SW 1271 (cell line): ENCODE data around the gene POTEM.
"Not testable (repeated sequence)": the region's sequence is repeated elsewhere in the genome, so short reads cannot be mapped to it uniquely, and the experiment has no call there.

Experiments
- DNase-seq, 2 experiments: peaks; one replicate each; lab custom pipeline; 2025; lab: John Stamatoyannopoulos, UW

The POTEM gene

DNA sequence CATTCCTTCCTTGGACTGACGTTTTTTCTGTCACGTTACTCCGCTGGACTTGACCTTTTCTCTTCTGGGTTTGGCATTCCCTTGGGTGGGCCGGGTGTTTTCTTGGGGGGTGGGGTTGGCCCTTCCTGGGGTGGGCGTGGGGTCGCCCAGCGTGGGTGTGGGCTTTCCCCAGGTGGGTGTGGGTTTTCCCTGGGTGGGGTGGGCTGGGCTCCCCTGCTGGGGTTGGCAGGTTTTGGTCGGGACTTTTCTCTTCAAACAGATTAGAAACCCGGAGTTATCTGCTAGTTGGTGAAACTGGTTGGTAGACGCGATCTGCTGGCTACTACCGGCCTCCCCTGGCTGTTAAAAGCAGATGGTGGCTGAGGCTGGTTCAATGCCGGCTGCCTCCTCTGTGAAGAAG lies at the start of gene POTEM:
Gene POTEM (plus strand): TSS at position 301 of the 400 bp plus-strand sequence. CDS start 52 bp downstream, at position 353.
- DNase-seq: not testable (repeated sequence)

DNA sequence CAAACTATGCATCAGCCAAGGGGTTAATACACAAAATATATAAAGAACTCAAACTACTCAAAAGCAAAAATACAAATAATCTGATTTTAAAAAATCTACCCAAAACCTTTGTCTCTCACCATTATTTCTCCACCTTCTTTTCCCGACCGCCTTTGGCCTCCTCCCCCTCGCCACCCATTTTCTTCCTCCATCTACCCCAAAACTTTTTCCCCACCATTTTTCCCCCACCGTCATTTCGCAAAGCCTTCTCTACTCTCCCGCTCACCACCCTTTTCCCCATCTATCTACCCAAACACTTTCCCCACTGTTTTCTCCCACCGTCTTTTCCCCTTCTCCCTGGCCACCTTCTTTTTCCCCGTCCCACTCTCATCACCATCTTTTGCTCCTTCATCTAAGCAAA lies 48.9 kb upstream of the POTEM start:
- not testable (repeated sequence) for DNase-seq

DNA sequence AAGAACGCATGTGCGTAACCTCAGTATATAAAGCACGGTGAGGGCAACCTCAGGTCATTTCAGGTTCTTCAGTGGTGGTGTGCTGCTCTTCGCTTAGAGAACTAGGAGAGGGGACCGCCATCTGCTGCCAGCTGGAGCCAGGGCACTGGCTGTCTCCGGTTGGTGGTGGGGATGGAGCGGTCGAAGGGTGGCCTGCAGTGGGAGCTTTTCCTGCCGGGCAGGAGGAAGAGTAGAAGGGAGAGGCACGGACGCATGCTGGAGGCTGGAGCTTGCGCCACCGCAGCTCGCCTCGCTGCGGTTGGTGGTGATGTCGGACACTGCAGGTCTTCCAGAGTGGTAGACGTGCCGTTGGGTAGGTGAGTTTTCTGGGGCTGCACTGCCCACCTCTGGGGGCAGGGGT lies 47.2 kb upstream of the POTEM start:
- not testable (repeated sequence) for DNase-seq

DNA sequence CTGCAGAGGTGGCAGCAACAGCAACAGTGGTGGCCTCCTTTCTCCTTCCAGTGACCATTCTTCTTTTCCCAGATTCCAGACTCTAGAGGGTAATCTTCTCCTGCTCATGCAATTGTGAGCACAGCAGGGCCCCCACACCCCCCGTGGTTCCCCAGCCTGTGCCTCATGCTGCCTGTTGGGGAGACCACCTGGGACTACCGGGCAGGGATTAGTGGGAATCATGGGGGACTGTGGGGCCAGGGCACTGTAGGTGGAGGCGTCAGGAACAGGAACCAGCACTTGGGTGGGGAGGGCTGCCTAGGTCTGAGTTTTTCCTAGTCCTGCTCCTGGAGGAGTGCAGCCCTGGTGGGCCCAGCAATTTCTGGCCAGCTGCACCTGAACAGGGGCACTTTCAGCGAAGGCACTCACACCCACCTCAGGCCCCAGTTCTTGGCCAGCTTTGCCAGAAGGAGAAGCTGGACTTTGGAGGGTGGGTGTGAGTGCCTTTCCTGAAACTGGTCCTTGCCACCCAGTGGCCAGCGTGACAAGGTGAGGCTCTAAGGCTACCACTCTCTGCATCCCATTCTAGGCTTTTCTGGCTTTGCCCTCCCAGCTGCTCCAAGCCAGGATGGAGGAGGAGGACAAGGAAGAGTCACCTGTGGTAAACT lies 46.1 kb upstream of the POTEM start:
- DNase-seq: not testable (repeated sequence)

DNA sequence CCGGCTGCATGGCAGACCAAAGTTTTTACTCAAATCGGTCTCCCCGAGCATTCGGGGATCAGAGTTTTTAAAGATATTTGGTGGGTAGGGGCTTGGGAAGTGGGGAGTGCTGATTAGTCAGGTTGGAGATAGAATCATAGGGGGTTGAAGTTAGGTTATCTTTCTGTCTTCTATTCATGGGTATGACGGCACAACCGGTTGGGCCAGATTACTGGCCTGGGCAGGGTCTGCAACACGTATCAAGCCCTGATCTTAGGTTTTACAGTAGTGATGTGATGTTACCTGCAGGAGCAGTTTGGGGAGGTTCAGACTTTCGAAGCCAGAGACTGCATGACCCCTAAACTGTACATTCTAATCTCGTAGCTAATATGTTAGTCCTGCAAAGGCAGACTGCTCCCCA lies 30.4 kb upstream of the POTEM start:
- DNase-seq: not testable (repeated sequence)

DNA sequence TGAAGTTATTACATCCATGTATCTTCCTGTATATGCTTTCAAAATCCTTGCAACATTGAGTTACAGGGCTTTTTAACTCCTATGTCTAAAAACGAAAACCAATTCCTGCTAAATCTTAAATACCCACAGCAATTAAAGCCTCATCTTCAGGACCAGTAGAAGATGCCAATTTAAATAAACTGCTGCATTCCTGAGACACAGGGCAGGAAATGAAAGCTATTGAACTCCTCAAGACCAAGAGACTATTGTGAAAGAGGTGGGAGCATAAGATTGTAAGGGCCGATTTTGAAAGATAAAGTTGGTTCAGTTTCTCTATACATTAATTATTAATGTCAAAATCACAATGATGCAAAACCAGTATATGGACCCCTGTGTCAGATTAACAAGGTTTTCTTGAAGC lies 28.5 kb upstream of the POTEM start:
- DNase-seq: not testable (repeated sequence)

DNA sequence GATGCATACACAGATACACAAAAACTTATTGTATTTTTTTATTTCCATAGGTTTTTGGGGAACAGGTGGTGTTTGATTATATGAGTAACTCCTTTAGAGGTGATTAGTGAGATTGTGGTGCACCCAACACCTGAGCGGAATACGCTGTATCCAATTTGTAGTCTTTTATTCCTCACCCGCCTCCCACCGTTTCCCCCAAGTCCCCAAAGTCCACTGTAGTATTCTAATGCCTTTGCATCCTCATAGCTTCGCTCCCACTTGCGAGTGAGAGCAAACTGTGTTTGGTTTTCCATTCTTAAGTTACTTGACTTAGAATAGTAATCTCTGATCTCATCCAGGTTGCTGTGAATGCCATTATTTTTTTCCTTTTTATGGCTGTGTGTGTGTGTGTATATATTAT lies 17.3 kb upstream of the POTEM start:
- DNase-seq: not testable (repeated sequence)

DNA sequence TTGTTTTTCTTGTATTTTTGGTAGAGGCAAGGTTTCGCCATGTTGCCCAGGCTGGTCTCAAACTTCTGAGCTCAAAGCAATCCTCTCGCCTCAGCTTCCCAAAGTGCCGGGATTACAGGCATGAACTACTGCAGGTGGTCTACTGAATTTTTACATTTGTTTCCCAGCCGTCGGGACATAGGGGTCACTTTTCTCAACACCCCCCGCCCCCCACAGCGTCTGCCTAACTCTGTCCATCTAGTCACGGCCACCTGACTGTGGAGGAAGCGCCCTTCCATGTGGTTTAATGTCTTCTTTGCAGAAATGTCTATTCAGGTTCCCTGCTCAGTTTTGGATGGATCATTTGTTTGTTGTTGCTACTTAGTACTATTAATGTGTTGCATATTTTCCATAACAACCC lies 14.1 kb upstream of the POTEM start:
- DNase-seq: not testable (repeated sequence)

DNA sequence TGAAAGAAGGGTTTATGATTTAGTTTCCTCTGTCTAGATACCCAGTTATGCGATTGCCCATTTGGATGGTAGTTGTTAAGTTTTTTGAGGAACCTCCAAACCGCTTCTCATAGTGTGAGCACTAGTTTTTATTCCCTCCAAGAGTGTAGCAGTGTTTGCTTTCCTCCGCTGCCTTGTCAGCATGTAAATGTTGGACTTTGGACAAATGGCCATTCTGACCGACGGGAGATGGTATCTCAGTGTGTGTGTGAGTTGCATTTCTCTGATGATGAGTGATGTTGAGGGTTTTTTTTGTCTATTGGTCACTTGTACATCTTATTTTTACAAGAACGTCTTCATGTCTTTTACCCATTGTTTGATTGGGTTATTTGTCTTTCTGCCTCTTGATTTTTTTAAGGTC lies 11.4 kb upstream of the POTEM start:
- DNase-seq: not testable (repeated sequence)

DNA sequence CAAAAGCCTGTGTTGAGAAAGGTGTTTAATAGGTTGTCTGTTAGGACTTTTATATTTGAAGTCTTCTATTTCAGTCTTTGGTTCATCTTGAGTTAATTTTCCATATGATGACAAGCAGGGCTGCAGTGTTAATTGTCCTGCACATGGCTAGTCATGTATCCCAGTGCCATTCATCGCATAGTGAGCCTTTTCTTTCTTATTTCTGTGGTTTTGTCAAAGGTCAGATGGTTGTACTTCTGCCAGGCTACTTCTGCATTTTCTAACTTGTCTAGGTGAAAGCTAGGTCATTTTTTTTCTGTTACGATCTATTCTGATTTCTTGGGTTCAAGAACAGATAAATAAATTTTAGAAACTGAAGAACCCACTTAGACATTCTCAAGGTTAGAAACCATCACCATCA lies 5.7 kb upstream of the POTEM start:
- not testable (repeated sequence) for DNase-seq

DNA sequence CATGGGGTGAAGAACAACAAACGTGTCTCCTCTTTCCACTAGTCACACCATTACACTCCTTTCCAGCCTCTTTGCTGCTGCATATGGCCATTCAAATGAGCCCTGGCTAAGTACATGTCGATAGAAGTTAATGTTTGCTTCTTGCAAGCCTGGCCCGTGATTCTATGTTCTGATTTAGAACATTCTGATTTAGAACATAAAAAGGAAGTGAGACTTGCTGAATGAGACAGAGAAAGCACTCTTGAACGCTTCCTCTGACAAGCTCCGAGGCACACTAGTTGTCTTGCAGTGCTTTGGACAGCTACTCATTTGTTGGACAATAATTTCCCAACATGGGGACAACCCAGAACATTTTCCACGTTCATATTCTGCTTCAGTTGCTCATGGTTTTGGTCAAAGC lies 5.1 kb upstream of the POTEM start:
- DNase-seq: not testable (repeated sequence)

DNA sequence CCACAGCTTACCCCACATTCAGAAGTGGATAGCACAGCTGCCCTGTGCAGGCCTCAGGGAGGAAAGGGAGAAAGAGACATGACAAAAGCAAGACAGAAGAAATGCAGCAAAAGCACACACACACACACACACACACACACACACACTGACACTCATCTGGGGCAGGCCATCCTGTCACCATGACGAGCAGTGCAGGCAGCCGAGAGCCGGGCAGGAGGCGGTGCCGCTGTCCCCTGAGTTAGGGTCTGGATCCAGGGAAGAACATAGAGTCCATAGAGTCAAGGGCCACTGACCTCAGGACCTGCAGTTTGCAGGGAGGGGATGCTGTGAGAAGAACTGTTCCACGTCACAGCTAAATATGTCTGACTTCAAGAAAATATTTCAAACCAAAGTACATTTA lies 4.0 kb upstream of the POTEM start:
- DNase-seq: not testable (repeated sequence)

DNA sequence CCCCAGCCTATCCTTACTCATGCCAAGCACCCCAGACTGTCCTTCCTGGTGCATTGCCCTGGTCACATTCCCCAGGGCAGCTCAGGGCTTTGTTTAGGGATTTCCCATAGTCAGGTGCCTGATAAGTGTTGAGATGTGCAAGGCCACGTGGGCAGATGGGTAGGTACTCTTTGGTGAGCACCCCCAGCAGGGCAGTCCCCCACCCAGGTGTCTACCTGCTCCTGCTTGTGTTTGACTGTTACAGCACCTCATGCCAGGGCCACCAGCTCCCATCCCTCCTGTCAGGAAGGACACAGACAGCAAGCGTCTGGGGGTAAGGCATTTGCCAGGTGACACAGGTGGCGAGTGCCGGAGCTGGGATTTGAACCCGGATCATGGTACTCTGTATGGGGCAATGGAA lies 2.4 kb upstream of the POTEM start:
- DNase-seq: not testable (repeated sequence)

DNA sequence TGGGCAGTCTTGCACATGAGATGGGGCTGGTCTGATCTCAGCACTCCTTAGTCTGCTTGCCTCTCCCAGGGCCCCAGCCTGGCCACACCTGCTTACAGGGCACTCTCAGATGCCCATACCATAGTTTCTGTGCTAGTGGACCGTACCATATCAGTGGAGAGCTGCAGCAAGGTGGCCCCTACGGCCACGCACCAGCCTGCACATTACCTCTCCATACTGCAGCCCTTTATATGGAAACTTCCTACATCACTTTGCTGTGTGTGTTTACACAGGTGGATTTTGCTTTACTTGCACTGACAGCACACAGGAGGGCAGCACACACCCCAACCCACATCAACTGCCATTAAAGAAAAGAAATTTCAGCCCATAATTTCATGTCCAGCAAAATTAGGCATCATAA lies 35.3 kb downstream of the POTEM start:
- not testable (repeated sequence) for DNase-seq

DNA sequence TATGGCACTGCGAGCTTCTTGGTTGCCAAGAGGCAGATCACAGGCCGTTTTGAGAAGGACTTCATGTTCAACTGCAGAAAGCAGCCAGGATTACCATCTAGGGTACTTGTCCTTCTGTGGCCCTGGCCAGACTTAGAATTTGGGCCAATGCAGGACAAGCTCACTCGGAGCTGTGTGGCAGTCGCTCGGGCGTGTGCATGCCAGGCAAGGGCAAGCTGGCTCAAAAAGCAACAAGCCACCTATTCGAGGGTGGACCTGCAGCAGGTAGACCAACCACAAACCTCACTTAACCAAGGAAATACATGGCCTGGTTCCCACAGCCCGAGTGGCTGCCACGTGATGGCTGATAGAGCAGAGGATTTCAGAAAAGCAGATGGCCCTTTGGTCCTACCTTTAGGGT lies 39.3 kb downstream of the POTEM start:
- DNase-seq: not testable (repeated sequence)

DNA sequence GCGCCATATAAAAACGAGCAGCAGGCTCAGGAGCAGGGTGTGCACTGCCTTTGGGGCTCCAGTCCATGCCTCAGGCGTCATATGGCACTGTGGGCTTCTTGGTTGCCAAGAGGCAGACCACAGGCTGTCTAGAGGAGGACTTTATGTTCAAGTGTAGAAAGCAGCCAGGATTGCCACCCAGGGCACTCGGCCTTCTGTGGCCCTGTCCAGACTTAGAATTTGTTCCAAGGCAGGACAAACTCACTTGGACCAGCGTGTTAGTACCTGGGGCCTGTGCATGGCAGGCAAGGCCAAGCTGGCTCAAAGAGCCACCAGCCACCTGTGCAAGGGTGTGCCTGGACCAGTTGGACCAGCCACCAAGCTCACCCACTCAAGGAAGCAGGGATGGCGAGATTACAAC lies 40.4 kb downstream of the POTEM start:
- DNase-seq: not testable (repeated sequence)

DNA sequence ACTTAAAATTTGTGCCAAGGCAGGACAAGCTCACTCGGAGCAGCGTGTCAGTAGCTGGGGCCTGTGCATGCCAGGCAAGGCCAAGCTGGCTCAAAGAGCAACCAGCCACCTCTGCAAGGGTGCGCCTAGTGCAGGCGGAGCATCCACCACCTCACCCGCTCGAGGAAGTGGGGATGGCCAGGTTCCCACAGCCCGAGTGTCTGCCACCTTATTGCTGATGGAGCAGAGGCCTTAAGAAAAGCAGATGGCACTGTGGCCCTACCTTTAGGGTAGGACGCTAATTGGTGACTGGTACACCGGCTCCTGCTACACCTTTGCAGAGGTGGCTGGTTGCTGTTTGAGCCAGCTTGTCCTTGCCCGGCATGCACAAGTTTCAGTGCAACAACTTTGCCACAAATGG lies 43.8 kb downstream of the POTEM start:
- not testable (repeated sequence) for DNase-seq

DNA sequence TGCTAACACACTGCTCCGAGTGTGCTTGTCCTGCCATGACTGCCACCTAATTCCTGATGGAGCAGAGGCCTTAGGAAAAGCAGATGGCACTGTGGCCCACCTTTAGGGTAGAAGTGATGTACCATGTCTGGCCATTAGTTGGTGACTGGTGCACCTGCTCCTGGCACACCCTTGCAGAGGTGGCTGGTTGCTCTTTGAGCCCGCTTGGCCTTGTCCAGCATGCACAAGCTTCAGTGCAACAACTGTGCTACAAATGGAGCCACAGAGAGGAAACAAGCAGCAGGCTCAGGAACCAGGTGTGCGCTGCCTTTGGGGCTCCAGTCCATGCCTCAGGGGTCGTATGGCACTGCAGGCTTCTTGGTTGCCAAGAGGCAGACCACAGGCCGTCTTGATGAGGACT lies 44.5 kb downstream of the POTEM start:
- DNase-seq: not testable (repeated sequence)

DNA sequence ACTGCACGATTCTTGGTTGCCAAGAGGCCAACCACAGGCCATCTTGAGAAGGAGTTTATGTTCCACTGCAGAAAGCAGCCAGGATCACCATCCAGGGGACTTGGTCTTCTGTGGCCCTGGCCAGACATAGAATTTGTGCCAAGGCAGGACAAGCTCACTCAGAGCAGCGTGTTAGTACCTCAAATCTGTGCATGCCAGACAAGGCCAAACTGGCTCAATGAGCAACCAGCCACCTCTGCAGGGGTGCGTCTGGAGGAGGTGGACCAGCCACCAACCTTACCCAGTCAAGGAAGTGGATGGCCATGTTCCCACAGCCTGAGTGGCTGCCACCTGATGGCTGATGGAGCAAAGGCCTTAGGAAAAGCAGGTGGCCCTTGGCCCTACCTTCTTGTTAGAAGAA lies 48.0 kb downstream of the POTEM start:
- DNase-seq: not testable (repeated sequence)

DNA sequence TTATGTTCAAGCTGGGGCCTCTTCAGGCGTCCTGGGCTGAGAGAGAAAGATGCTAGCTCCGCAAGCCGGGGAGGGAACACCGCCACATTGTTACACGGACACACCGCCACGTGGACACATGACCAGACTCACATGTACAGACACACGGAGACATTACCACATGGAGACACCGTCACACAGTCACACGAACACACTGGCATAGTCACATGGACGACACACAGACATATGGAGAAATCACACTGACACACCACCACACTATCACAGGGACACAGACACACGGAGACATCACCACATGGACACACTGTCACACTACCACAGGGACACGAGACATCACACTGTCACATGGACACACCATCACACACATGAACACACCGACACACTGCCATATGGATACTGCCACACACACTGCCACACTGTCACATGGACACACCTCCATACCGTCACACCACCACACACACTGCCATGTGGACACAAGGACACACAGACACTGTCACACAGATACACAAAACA lies 57.9 kb downstream of the POTEM start:
- DNase-seq: not testable (repeated sequence)

DNA sequence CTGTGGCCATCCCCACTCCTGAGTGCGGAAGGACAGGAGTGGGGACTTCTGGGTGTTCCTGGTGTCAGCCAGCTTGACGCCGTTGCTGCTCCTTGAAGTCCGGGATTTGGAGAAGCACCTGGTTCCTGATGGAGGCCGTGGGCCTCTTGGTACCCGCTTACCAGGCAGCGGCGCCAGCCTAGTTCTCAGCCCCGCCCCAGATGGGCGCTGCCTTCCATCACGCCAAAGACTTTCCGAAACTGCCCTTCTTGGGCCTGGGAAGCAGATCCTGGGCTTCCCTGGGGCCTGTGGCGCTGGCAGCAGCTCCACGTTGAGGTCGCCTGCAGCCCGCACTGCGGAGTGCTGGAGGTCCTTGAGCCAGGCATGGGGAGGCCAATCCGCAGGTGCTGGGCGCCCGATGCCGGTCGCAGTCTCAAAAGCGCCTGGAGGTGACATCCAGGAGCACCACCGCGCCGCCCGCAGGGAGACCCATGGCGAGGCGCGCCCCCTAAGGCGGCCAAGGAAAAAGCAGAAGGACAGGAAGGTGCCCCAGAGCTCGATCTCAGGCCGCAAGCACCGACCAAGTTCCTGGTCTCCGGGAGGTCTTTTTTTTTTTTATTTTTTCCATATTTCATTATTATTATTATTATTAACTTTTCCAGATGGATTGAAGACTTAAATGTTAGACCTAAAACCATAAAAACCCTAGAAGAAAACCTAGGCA lies 59.6 kb downstream of the POTEM start:
- not testable (repeated sequence) for DNase-seq

DNA sequence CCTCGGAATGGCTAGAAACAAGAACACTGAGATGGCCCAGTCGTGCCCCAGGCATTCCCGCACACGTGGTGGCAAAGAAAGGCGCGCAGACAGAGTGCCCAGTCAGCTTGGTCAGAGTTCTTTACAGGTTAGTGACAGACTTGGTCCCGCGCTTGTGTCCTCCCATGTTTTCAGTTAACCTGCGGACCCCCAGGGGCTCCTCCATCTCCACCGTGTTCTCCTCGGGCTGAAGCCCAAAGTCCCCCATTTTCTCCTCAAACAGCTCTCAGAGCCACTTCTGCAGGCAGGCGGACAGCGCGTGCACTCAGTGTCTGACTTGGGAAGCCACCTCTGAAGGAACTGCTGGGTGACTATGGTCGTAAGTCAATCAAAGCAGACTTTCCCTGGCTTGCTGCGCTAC lies 60.7 kb downstream of the POTEM start:
- DNase-seq: not testable (repeated sequence)

DNA sequence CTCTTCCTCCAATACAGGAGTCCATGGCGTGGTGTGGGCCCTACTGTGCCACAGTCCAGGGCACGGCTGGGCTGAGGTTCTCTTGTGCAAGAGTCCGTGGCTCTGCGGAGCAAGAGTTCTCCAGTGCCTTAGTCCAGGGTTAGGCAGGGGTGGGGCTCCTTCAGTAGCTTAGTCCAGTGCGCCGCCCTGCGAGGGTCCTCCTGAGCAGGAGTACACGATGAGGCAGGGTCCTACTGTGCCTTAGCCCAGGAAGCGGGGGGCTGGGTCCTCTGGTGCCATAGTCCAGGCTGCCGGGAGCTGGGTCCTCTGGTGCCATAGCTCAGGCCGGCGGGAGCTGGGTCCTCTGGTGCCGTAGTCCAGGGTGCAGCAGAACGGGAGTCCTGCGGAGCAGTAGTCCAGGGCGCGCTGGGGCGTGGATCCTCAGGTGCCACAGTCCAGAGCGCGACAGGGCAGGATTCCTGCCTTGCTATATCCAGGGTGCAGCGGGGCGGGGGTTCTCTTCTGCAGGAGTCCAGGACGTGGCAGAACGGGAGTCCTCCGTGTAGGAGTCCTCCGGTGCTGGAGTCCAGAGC lies 69.7 kb downstream of the POTEM start:
- not testable (repeated sequence) for DNase-seq
